Measurements from ENCODE around the gene PDHA2. TPM values are rescaled to one million over a fixed set of nuclear protein-coding genes. Genes with fewer than 3 reads are reported as not detected.

The PDHA2 gene
- total RNA-seq, 4 donors from 2014 or later: not detected

DNA sequence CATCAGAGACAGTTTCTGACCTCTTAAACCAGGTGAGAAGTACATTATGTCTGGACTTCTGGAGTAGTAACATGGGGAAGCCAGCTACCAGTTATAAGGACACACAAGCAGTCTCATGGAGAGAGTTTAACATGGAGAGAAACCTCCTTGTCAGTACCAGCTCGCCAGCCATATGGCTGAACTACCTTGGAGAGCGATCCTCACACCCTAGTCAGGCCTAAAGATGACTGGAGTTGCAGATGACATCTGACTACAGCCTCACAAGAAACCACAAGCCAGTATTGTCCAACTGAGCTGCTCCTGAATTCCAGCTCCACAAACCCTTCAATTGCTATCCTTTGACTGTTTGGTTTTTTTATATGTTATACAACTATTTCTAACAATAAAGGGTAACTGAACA lies 49.8 kb downstream of the PDHA2 start:
- H3K36me3 ChIP-seq: no peaks in the 10 kb centered on the region
- no peaks in the 10 kb centered on the region for H3K27me3 ChIP-seq
- H3K4me1 ChIP-seq: no peaks in the 10 kb centered on the region
- TF ChIP-seq EP300 (IDR thresholded peaks at IDR 0.05): no peak
- no peak for TF ChIP-seq POLR2AphosphoS5 (IDR thresholded peaks at IDR 0.05)
- TF ChIP-seq, protein P1, sequence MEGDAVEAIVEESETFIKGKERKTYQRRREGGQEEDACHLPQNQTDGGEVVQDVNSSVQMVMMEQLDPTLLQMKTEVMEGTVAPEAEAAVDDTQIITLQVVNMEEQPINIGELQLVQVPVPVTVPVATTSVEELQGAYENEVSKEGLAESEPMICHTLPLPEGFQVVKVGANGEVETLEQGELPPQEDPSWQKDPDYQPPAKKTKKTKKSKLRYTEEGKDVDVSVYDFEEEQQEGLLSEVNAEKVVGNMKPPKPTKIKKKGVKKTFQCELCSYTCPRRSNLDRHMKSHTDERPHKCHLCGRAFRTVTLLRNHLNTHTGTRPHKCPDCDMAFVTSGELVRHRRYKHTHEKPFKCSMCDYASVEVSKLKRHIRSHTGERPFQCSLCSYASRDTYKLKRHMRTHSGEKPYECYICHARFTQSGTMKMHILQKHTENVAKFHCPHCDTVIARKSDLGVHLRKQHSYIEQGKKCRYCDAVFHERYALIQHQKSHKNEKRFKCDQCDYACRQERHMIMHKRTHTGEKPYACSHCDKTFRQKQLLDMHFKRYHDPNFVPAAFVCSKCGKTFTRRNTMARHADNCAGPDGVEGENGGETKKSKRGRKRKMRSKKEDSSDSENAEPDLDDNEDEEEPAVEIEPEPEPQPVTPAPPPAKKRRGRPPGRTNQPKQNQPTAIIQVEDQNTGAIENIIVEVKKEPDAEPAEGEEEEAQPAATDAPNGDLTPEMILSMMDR (IDR thresholded peaks at IDR 0.05): no peak
- no peak overlapping the region for H3K27ac ChIP-seq (replicated peaks in 1 of 4)
- 72% methylated on average over 2 of the region's 2 CpGs for WGBS
- intact Hi-C loops (cut with DNase I): no loop called here
- no peaks in the 10 kb centered on the region for H3K9me3 ChIP-seq
- no peak for DNase-seq (ENCODE audit: extremely low spot score)
- no peak overlapping the region for H3K4me3 ChIP-seq

Small RNA genes within 50 kb of the gene (small RNA-seq; reads per million reads assigned to genes)
- 0 reads per million in 3 donors for gene RNU6-1059P
